Thymus (tissue), 14 donors: ENCODE data around the gene ZNF160. TPM values are rescaled to one million over a fixed set of nuclear protein-coding genes. Genes with fewer than 3 reads are reported as not detected.
A peak's percentile ranks its signal among the peaks of the same experiment; 100 is the strongest.

Experiments
- DNase-seq, 9 donors: peaks; one replicate each; pipeline ENCODE4 v3.0.0-alpha.2; 2013; ENCODE audit warnings: low spot score in 9 of 9, low read depth in 6 of 9, missing footprints in 1 of 9
- H3K27ac ChIP-seq, 2 donors: one replicate each; pipeline ENCODE4 v1.5.1; 2013; ENCODE audit warnings: control low read depth in 1 of 2, low read depth in 1 of 2, low read length in 1 of 2, mild to moderate bottlenecking in 1 of 2, moderate library complexity in 1 of 2
- H3K27me3 ChIP-seq, 2 donors: one replicate each; pipeline ENCODE4 v1.5.1; 2013; ENCODE audit warnings: low read length in 1 of 2; ENCODE audit not compliant: control insufficient read depth in 2 of 2, insufficient read depth in 1 of 2
- H3K36me3 ChIP-seq, 2 donors: one replicate each; pipeline ENCODE4 v1.5.1; 2013; ENCODE audit warnings: low read length in 1 of 2, mild to moderate bottlenecking in 1 of 2, moderate library complexity in 1 of 2; ENCODE audit not compliant: control insufficient read depth in 2 of 2, insufficient read depth in 2 of 2
- H3K4me1 ChIP-seq, 2 donors: one replicate each; pipeline ENCODE4 v1.5.1; 2013; ENCODE audit warnings: low read length in 2 of 2; ENCODE audit not compliant: control insufficient read depth in 2 of 2, insufficient read depth in 2 of 2
- H3K4me3 ChIP-seq, 2 donors: one replicate each; pipeline ENCODE4 v1.5.1; 2013; ENCODE audit warnings: low read length in 2 of 2, control low read depth in 1 of 2, mild to moderate bottlenecking in 1 of 2
- H3K9me3 ChIP-seq, 2 donors: one replicate each; pipeline ENCODE4 v1.5.1; 2013; ENCODE audit warnings: low read length in 1 of 2, mild to moderate bottlenecking in 1 of 2; ENCODE audit not compliant: control insufficient read depth in 2 of 2, insufficient read depth in 1 of 2
- WGBS: extraction: QIAGEN DNeasy Blood & Tissue Kit; methylation state at CpG from one replicate; pipeline ENCODE4 v1.1.7; 2013; 5-methylcytosine and 5-hydroxymethylcytosine counted together
- long read RNA-seq, 10 donors: transcript quantifications; one replicate each; lab custom pipeline, GENCODE V29; 2026
- polyA plus RNA-seq: library from polyadenylated mRNA; stranded (reverse); fragments of 200-250 nt; gene quantifications from one replicate; pipeline ENCODE4 v1.2.3, GENCODE V29; 2013
- total RNA-seq: library from RNA; stranded (reverse); fragments of 120-200 nt; gene quantifications from one replicate; pipeline ENCODE4 v1.2.4, GENCODE V29; 2013
- donor health status: healthy.

ZNF160 gene
- total RNA-seq: 20.5 TPM
- polyA plus RNA-seq: 33.1 TPM
- long read RNA-seq, donor 1: 0 reads
- long read RNA-seq, donor 2, full-length matches to known transcripts: 18 of 18 reads
- long read RNA-seq, donor 2, partial matches to known transcripts: 0 of 18 reads
- long read RNA-seq, donor 2, other reads (novel, unspliced or antisense): 0 of 18 reads
- long read RNA-seq, donor 3, full-length matches to known transcripts: 5 of 5 reads
- long read RNA-seq, donor 3, partial matches to known transcripts: 0 of 5 reads
- long read RNA-seq, donor 3, other reads (novel, unspliced or antisense): 0 of 5 reads
- long read RNA-seq, donor 4: 0 reads
- long read RNA-seq, donor 5, full-length matches to known transcripts: 15 of 15 reads
- long read RNA-seq, donor 5, partial matches to known transcripts: 0 of 15 reads
- long read RNA-seq, donor 5, other reads (novel, unspliced or antisense): 0 of 15 reads
- long read RNA-seq, donor 6, full-length matches to known transcripts: 9 of 9 reads
- long read RNA-seq, donor 6, partial matches to known transcripts: 0 of 9 reads
- long read RNA-seq, donor 6, other reads (novel, unspliced or antisense): 0 of 9 reads
- long read RNA-seq, donor 7, full-length matches to known transcripts: 5 of 5 reads
- long read RNA-seq, donor 7, partial matches to known transcripts: 0 of 5 reads
- long read RNA-seq, donor 7, other reads (novel, unspliced or antisense): 0 of 5 reads
- long read RNA-seq, donor 8, full-length matches to known transcripts: 4 of 4 reads
- long read RNA-seq, donor 8, partial matches to known transcripts: 0 of 4 reads
- long read RNA-seq, donor 8, other reads (novel, unspliced or antisense): 0 of 4 reads
- long read RNA-seq, donor 9, full-length matches to known transcripts: 4 of 4 reads
- long read RNA-seq, donor 9, partial matches to known transcripts: 0 of 4 reads
- long read RNA-seq, donor 9, other reads (novel, unspliced or antisense): 0 of 4 reads
- long read RNA-seq, donor 10, full-length matches to known transcripts: 5 of 10 reads
- long read RNA-seq, donor 10, partial matches to known transcripts: 5 of 10 reads
- long read RNA-seq, donor 10, other reads (novel, unspliced or antisense): 0 of 10 reads

- Histone ChIP-seq H3K9me3 (no peaks in the 10 kb centered on the region), H3K36me3 (peaks cover 0 to 3% of the 10 kb centered on the region in 2 donors), H3K4me3 (peak within 1 kb of the TSS; percentile 76 to 83), H3K27ac (peak within 1 kb of the TSS; percentile 95), H3K4me1 (peaks cover 11 to 17% of the 10 kb centered on the region in 2 donors), H3K27me3 (no peaks in the 10 kb centered on the region)
- DNase-seq: peak; percentile 93 to 99 (median 98)
- WGBS: 3% methylated on average over 67 of the region's 67 CpGs
Observed at GRCh38 chr19:53103234-53104203, at the start of gene ZNF160. Gene ZNF160 (minus strand): TSS chr19:53103422. CDS start chr19:53086276, 17,146 bp downstream.

GRCh38 chr19:53147645-53148044 is 44.4 kb upstream of the ZNF160 start:
- Histone ChIP-seq H3K36me3 (peaks cover 4 to 48% of the 10 kb centered on the region in 2 donors), H3K4me1 (no peaks in the 10 kb centered on the region), H3K27ac (no peak overlapping the region), H3K9me3 (peaks cover 14 to 21% of the 10 kb centered on the region in 2 donors), H3K27me3 (no peaks in the 10 kb centered on the region), H3K4me3 (no peak overlapping the region)
- no peak for DNase-seq

DNA sequence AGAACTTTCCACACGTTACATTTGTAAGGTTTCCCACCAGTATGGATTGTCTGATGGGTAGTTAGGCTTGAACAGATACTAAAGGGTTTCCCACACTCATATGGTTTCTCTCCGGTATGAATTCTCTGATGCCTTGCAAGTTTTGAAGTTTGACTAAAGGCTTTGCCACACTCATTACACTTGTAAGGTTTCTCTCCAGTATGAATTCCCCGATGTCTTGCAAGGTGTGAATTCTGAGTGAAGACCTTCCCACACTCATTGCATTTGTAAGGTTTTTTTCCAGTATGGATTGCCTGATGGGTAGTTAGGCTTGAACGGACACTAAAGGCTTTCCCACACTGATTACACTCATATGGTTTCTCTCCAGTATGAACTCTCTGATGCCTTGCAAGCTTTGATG is 37.1 kb upstream of the ZNF160 start:
- DNase-seq: no peak
- Histone ChIP-seq H3K4me1 (no peaks in the 10 kb centered on the region), H3K9me3 (peaks cover 10 to 12% of the 10 kb centered on the region in 2 donors), H3K4me3 (no peak overlapping the region), H3K36me3 (peaks cover 4 to 24% of the 10 kb centered on the region in 2 donors), H3K27me3 (no peaks in the 10 kb centered on the region), H3K27ac (no peak overlapping the region)
- WGBS: 97% methylated on average over 4 of the region's 4 CpGs

DNA sequence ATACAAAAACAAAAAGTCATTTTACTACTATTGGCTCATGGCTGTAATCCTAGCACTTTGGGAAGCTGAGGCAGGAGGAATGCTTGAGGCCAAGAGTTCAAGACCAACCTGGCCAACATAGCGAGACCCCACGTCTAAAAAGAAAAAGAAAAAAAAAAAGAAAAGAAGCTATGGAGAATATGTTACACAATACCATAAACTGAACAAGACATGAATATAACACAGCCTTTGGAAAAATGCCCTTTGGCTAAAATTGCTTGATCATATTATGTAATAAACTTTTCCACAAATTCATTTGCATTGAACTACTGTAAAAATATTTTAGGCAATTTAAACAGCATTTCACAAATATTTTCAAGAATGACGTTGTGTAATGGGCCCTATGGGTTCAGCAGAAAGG is 33.2 kb upstream of the ZNF160 start:
- no peak overlapping the region for H3K4me3 ChIP-seq
- H3K27ac ChIP-seq: no peak overlapping the region
- peaks cover 3 to 11% of the 10 kb centered on the region in 2 donors for H3K4me1 ChIP-seq
- H3K27me3 ChIP-seq: no peaks in the 10 kb centered on the region
- 97% methylated on average over 3 of the region's 3 CpGs for WGBS
- peaks cover 5 to 10% of the 10 kb centered on the region in 2 donors for H3K9me3 ChIP-seq
- H3K36me3 ChIP-seq: peaks cover 2 to 9% of the 10 kb centered on the region in 2 donors
- DNase-seq: no peak

DNA sequence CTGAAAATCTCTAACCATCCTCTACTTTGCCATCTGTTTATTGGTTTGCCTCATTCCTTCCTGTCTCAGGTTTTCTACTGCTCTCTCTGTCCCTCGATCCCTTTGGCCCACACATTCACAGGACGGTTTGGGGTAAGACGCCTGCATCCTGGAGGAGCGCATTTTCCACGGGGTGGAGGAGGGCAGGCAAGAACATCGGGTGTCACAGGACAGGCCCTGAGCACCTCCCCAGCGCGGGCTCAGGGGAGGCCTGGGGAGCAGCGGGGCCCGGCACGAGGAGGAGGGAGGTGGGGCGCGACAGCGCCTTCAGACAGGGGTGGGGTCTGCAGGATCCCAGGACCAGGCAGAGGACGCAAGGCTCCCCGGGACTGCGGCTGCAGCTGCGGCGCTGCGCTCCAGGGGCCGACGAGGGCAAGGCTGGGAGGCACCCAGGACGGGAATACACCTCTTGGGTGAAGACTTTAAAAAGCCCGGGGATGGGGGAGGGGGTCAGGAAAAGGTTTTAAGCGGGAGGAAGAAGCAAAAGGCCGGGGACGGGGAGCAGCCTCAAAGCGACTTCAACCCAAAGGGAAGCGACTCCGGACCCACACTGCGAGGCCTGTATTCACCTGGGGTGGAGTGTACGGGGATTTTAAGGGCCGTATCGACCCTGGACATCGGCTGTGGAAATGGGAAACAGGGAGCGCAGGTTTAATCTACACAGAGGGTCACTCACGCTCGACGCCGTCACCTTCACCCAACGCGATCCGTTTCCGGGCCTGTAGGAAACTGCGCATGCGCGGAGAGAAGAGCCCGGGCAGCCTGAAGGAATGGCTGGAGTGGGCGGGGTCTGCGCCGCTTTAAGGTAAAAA is 29.1 kb upstream of the ZNF160 start, which contains the start of gene ZNF415:
ZNF415 (minus strand) TSS at position 770 of the 851 bp plus-strand sequence. CDS start 10,234 bp downstream, outside the sequence.
- peak; percentile 2 to 81 (median 59) for DNase-seq
- H3K4me1 ChIP-seq: peaks cover 3 to 11% of the 10 kb centered on the region in 2 donors
- no peaks in the 10 kb centered on the region for H3K9me3 ChIP-seq
- H3K27ac ChIP-seq: no peak within 1 kb of the TSS
- WGBS: 2% methylated on average over 51 of the region's 51 CpGs
- H3K27me3 ChIP-seq: no peaks in the 10 kb centered on the region
- peak within 1 kb of the TSS; percentile 42 to 78 for H3K4me3 ChIP-seq
- no peaks in the 10 kb centered on the region for H3K36me3 ChIP-seq

- Histone ChIP-seq H3K27ac (no peak overlapping the region), H3K27me3 (no peaks in the 10 kb centered on the region), H3K4me3 (peak overlapping the region; percentile 42 to 78), H3K9me3 (no peaks in the 10 kb centered on the region), H3K36me3 (no peaks in the 10 kb centered on the region), H3K4me1 (peaks cover 3 to 11% of the 10 kb centered on the region in 2 donors)
- DNase-seq: no peak
- WGBS: 61% methylated on average over 6 of the region's 6 CpGs
Observed at GRCh38 chr19:53131727-53132126, 28.5 kb upstream of the ZNF160 start.

DNA sequence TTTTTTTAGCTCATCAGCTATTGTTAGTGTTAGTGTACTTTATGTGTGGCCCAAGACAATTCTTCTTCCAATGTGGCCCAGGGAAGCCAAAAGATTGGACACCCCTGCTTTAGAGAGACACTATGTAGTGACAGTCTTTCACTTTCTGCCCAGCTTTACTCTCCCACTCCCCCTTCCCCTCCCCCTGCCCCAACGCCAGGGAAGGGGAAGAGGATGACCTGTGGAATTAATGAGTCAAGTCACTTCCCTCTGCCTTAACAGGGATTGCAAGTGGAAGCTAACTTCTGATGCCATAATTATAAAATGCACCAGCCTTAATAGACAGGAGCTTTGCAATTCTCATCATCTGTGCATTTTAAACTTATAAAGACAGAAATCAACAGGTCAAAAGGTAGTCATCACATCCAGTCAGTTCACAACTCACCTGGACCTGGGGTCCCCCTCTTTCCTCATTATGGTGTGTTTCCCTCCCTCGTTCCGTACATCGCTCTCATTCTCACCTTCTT is 27.9 kb upstream of the ZNF160 start:
- DNase-seq: no peak
- Histone ChIP-seq H3K4me1 (peaks cover 3 to 11% of the 10 kb centered on the region in 2 donors), H3K36me3 (no peaks in the 10 kb centered on the region), H3K27ac (no peak overlapping the region), H3K4me3 (no peak overlapping the region), H3K27me3 (no peaks in the 10 kb centered on the region), H3K9me3 (no peaks in the 10 kb centered on the region)
- 89% methylated on average over 4 of the region's 4 CpGs for WGBS
